ENCODE data around the gene CDH13.

CDH13 gene

DNA sequence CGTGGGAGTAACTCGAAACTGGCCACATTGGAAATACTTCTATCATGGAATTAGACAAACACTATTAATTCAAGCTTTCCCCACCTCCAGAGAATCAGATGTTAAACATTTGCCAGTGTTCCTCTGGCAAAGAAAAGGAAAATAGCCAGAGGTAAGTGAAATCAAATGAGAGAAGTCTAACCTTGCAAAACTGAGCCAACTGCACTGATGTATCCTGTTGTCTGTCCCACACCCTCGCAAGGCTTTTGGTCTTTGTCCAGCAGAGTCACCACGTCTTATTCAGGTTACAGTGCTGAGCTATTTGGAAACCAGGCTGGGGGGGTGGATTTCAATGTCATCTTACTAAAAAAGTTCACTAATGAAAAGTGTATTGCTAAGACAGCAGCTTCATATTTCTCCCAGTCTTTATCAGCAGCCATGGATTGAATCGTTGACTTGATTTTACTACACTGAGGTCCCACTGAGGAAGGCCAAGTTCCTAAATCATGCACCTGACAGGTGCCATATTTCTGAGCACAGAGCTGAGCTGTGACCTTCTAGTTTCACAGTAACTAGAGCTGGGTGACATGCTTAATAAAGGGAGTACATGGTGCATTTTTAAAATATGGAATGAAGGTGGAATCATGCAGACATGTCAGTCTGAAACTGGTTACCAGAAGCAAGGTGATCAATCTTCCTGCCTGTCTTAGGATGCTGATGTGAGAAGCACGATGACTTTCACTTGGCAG lies 1095.9 kb downstream of the CDH13 start:
- Histone ChIP-seq H3K9me3 (ENCODE audit: control insufficient read depth in 2 of 2, low read length in 2 of 2) (no peaks in the 10 kb centered on the region), H3K9ac (ENCODE audit: low read length in 2 of 2) (no peak overlapping the region), H3K27me3 (ENCODE audit: control insufficient read depth in 1 of 2, insufficient read depth in 2 of 2, low read length in 2 of 2) (no peaks in the 10 kb centered on the region), H3K36me3 (ENCODE audit: control insufficient read depth in 2 of 2, insufficient read depth in 2 of 2, low read length in 2 of 2) (no peaks in the 10 kb centered on the region), H3K27ac (ENCODE audit: low read length) (no peak overlapping the region), H3K4me3 (ENCODE audit: low read length in 2 of 2) (no peak overlapping the region), H3K4me1 (ENCODE audit: control insufficient read depth, insufficient read depth, low read length) (no peaks in the 10 kb centered on the region)

DNA sequence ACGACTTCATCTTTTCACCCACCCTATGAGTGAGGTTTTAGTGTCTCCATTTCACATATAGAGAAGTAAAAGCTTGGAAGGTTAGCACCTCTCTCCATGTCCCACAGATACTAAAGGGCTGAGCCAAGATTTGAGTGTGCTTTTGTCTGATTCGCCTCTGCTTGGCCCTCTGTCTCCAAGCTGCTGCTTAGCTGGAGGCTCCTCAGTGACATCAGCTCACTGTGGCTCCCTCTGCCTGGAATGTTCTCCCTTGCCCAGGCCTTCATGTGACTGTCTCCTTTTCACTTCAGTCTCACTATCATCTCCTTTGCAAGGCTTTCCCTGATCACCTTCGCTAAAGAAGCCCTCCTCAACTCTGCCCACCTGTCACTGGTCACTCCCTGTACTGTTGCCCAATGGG lies 1096.5 kb downstream of the CDH13 start:
- no peak overlapping the region for H3K27ac ChIP-seq (ENCODE audit: low read length)
- H3K4me3 ChIP-seq (ENCODE audit: low read length in 2 of 2): no peak overlapping the region
- peaks cover 0 to 4% of the 10 kb centered on the region in 2 donors for H3K9me3 ChIP-seq (ENCODE audit: control insufficient read depth in 2 of 2, low read length in 2 of 2)
- no peaks in the 10 kb centered on the region for H3K36me3 ChIP-seq (ENCODE audit: control insufficient read depth in 2 of 2, insufficient read depth in 2 of 2, low read length in 2 of 2)
- H3K9ac ChIP-seq (ENCODE audit: low read length in 2 of 2): no peak overlapping the region
- H3K27me3 ChIP-seq (ENCODE audit: control insufficient read depth in 1 of 2, insufficient read depth in 2 of 2, low read length in 2 of 2): no peaks in the 10 kb centered on the region
- H3K4me1 ChIP-seq (ENCODE audit: control insufficient read depth, insufficient read depth, low read length): no peaks in the 10 kb centered on the region

DNA sequence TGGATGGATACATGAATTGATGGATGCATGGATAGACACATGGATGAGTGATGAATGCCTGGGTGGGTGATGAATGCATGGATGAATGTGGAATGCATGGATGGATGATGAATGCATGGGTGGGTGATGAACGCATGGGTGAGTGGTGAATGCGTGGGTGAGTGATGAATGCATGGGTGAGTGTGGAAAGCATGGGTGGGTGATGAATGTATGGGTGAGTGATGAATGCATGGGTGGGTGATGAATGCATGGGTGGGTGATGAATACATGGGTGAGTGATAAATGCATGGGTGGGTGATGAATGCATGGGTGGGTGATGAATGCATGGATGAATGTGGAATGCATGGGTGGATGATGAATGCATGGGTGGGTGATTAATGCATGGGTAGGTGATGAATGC lies 1097.1 kb downstream of the CDH13 start:
- no peak overlapping the region for H3K27ac ChIP-seq (ENCODE audit: low read length)
- no peaks in the 10 kb centered on the region for H3K4me1 ChIP-seq (ENCODE audit: control insufficient read depth, insufficient read depth, low read length)
- H3K36me3 ChIP-seq (ENCODE audit: control insufficient read depth in 2 of 2, insufficient read depth in 2 of 2, low read length in 2 of 2): no peaks in the 10 kb centered on the region
- no peak overlapping the region for H3K9ac ChIP-seq (ENCODE audit: low read length in 2 of 2)
- H3K4me3 ChIP-seq (ENCODE audit: low read length in 2 of 2): no peak overlapping the region
- H3K27me3 ChIP-seq (ENCODE audit: control insufficient read depth in 1 of 2, insufficient read depth in 2 of 2, low read length in 2 of 2): no peaks in the 10 kb centered on the region
- peaks cover 5 to 6% of the 10 kb centered on the region in 2 donors for H3K9me3 ChIP-seq (ENCODE audit: control insufficient read depth in 2 of 2, low read length in 2 of 2)

DNA sequence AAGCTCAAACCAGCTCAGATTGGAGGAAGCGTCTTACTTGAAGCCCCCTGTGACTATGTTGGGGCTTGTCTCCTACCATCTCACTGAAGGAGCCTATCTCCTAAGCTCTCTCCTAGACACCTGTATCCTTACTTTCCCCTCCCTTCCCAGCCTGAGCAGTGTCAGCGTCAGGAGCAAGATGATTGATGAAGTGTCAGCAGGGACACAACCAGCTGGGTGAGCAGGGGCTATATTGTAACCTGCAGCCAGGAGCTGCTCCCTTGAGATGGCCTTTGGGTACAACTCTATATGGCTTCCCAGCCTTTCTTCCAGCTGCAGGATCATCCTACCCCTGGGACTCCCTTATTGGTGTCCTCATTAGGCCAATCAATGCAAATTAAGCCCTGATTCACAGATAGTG lies 1097.8 kb downstream of the CDH13 start:
- Histone ChIP-seq H3K27me3 (ENCODE audit: control insufficient read depth in 1 of 2, insufficient read depth in 2 of 2, low read length in 2 of 2) (no peaks in the 10 kb centered on the region), H3K27ac (ENCODE audit: low read length) (no peak overlapping the region), H3K9me3 (ENCODE audit: control insufficient read depth in 2 of 2, low read length in 2 of 2) (peaks cover 5 to 6% of the 10 kb centered on the region in 2 donors), H3K4me3 (ENCODE audit: low read length in 2 of 2) (no peak overlapping the region), H3K9ac (ENCODE audit: low read length in 2 of 2) (no peak overlapping the region), H3K36me3 (ENCODE audit: control insufficient read depth in 2 of 2, insufficient read depth in 2 of 2, low read length in 2 of 2) (no peaks in the 10 kb centered on the region), H3K4me1 (ENCODE audit: control insufficient read depth, insufficient read depth, low read length) (no peaks in the 10 kb centered on the region)

DNA sequence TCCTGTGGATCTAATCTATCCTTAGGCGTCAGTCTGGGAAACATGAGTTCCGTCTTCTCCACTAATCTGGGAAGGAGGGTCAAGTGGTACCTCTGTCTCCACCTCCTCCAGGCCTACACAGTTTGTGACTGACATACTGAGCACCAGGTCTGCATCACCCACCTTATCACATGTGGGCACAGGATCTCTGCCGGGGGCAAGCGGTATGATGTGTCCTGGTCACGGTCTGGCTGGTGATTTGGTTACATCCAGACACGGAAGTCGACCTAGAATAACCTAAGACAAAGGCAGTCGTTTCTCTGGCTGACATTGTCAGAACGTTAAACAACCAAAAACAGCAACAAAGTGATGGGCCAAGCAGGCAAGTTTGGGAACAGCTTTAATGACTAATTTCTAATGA lies 1098.5 kb downstream of the CDH13 start:
- H3K4me1 ChIP-seq (ENCODE audit: control insufficient read depth, insufficient read depth, low read length): no peaks in the 10 kb centered on the region
- peaks cover 5 to 6% of the 10 kb centered on the region in 2 donors for H3K9me3 ChIP-seq (ENCODE audit: control insufficient read depth in 2 of 2, low read length in 2 of 2)
- H3K9ac ChIP-seq (ENCODE audit: low read length in 2 of 2): no peak overlapping the region
- H3K36me3 ChIP-seq (ENCODE audit: control insufficient read depth in 2 of 2, insufficient read depth in 2 of 2, low read length in 2 of 2): no peaks in the 10 kb centered on the region
- H3K27me3 ChIP-seq (ENCODE audit: control insufficient read depth in 1 of 2, insufficient read depth in 2 of 2, low read length in 2 of 2): no peaks in the 10 kb centered on the region
- no peak overlapping the region for H3K4me3 ChIP-seq (ENCODE audit: low read length in 2 of 2)
- no peak overlapping the region for H3K27ac ChIP-seq (ENCODE audit: low read length)

DNA sequence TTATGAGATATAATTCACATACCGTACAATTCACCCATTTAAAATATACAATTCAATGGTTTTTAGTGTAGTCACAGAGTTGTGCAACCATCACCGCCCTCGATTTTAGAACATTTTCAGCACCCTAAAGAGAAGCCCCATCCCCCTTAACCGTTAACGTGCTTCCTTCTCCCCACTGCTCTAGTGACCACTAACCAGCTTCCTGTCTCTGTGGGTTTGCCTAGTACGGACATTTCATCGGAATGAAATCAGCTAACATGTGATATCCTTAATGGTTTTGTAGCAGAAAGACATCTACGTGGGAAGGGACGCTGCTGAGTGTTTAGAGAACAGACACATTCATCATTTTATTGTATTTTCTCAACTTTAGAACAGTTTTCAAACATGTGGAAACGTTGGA lies 1100.2 kb downstream of the CDH13 start:
- Histone ChIP-seq H3K4me3 (ENCODE audit: low read length in 2 of 2) (no peak overlapping the region), H3K36me3 (ENCODE audit: control insufficient read depth in 2 of 2, insufficient read depth in 2 of 2, low read length in 2 of 2) (no peaks in the 10 kb centered on the region), H3K27ac (ENCODE audit: low read length) (no peak overlapping the region), H3K4me1 (ENCODE audit: control insufficient read depth, insufficient read depth, low read length) (no peaks in the 10 kb centered on the region), H3K9me3 (ENCODE audit: control insufficient read depth in 2 of 2, low read length in 2 of 2) (peaks cover 5 to 6% of the 10 kb centered on the region in 2 donors), H3K27me3 (ENCODE audit: control insufficient read depth in 1 of 2, insufficient read depth in 2 of 2, low read length in 2 of 2) (no peaks in the 10 kb centered on the region), H3K9ac (ENCODE audit: low read length in 2 of 2) (no peak overlapping the region)

DNA sequence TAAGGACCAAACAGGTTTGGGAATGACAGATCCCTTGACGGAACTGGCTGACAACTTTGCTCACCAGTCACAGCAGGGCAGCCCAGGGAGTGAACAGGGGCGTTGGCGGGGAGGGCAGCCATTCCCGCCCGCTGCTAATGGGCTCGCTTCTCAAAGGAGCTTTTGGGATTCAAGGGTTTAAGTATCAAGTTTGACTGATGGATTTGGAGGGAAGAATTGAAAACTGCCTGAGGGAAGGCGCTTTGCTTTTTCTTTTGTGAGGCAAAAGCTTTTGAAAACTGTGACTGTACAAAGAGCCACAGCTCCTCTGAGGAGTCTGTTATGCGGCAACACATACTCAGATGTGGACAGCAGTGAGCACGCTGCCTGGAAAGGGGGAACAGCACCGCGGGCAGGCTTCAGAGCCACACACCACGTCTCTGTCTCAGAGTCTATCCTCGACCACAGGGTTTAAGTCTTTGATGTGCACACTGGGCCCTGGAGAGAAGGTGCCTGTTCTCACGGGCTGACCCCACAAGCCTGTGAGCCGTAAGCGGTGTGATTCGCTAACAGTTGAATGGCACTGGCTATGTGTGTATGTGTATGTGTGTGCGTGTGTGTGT lies 1101.1 kb downstream of the CDH13 start:
- H3K4me1 ChIP-seq (ENCODE audit: control insufficient read depth, insufficient read depth, low read length): no peaks in the 10 kb centered on the region
- H3K9me3 ChIP-seq (ENCODE audit: control insufficient read depth in 2 of 2, low read length in 2 of 2): peaks cover 5 to 6% of the 10 kb centered on the region in 2 donors
- H3K9ac ChIP-seq (ENCODE audit: low read length in 2 of 2): no peak overlapping the region
- no peaks in the 10 kb centered on the region for H3K36me3 ChIP-seq (ENCODE audit: control insufficient read depth in 2 of 2, insufficient read depth in 2 of 2, low read length in 2 of 2)
- H3K27me3 ChIP-seq (ENCODE audit: control insufficient read depth in 1 of 2, insufficient read depth in 2 of 2, low read length in 2 of 2): no peaks in the 10 kb centered on the region
- H3K4me3 ChIP-seq (ENCODE audit: low read length in 2 of 2): no peak overlapping the region
- H3K27ac ChIP-seq (ENCODE audit: low read length): no peak overlapping the region

DNA sequence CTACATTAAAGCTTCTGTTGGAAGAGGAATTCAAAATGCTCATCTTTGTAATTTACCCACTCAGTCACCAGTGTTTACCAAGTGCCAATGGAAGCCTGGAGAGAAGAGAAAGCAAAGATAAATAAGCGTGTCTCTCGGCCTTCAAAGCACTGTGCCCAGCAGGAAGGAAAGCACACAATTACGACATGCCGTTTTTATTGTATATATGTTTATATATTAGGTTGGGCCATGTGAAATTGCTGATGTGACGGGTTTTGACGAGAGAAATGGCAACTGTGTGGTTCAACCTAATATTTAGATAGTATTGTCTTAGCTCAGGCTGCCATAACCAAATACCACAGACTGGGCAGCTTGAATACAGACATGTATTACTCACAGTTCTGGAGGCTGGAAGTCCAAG lies 1101.7 kb downstream of the CDH13 start:
- H3K9me3 ChIP-seq (ENCODE audit: control insufficient read depth in 2 of 2, low read length in 2 of 2): peaks cover 5 to 6% of the 10 kb centered on the region in 2 donors
- H3K9ac ChIP-seq (ENCODE audit: low read length in 2 of 2): no peak overlapping the region
- no peaks in the 10 kb centered on the region for H3K36me3 ChIP-seq (ENCODE audit: control insufficient read depth in 2 of 2, insufficient read depth in 2 of 2, low read length in 2 of 2)
- no peaks in the 10 kb centered on the region for H3K27me3 ChIP-seq (ENCODE audit: control insufficient read depth in 1 of 2, insufficient read depth in 2 of 2, low read length in 2 of 2)
- H3K4me3 ChIP-seq (ENCODE audit: low read length in 2 of 2): no peak overlapping the region
- no peak overlapping the region for H3K27ac ChIP-seq (ENCODE audit: low read length)
- no peaks in the 10 kb centered on the region for H3K4me1 ChIP-seq (ENCODE audit: control insufficient read depth, insufficient read depth, low read length)

DNA sequence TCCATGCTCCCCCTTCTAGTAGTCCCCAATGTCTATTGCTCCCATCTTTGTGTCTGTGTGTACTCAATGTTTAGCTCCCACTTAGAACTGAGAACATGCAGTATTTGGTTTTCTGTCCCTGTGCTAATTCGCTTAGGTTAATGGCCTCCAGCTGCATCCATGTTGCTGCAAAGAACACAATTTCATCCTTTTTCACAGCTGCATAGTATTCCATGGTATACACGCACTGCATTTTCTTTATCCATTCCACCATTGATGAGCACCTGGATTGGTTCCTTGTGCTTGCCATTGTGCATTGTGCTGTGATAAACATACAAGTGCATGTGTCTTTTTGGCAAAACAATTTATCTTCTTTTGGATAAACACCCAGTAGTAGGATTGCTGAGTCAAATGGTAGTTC lies 1104.0 kb downstream of the CDH13 start:
- H3K27ac ChIP-seq (ENCODE audit: low read length): no peak overlapping the region
- H3K9ac ChIP-seq (ENCODE audit: low read length in 2 of 2): no peak overlapping the region
- H3K27me3 ChIP-seq (ENCODE audit: control insufficient read depth in 1 of 2, insufficient read depth in 2 of 2, low read length in 2 of 2): no peaks in the 10 kb centered on the region
- no peaks in the 10 kb centered on the region for H3K36me3 ChIP-seq (ENCODE audit: control insufficient read depth in 2 of 2, insufficient read depth in 2 of 2, low read length in 2 of 2)
- no peak overlapping the region for H3K4me3 ChIP-seq (ENCODE audit: low read length in 2 of 2)
- H3K9me3 ChIP-seq (ENCODE audit: control insufficient read depth in 2 of 2, low read length in 2 of 2): peaks cover 5 to 6% of the 10 kb centered on the region in 2 donors
- H3K4me1 ChIP-seq (ENCODE audit: control insufficient read depth, insufficient read depth, low read length): no peaks in the 10 kb centered on the region

DNA sequence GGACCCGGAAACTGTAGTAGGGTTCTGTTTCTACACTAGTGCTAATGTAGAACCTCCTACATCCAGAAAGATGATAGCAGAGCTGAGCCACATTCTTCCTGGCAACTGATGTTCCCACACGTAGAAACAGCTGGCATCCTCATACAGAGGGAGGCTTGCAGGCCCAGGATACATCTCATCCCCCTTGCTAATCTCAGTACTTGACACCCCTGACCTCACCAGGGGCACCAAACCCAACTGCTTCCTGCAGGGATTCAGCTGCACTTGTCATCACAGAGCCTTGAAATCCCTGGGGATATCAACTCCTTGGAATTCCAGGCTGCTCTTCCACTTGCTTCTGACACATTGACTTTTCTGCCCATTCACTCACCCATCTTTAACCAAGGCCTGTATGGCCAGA lies 1105.8 kb downstream of the CDH13 start:
- no peaks in the 10 kb centered on the region for H3K27me3 ChIP-seq (ENCODE audit: control insufficient read depth in 1 of 2, insufficient read depth in 2 of 2, low read length in 2 of 2)
- no peaks in the 10 kb centered on the region for H3K4me1 ChIP-seq (ENCODE audit: control insufficient read depth, insufficient read depth, low read length)
- no peak overlapping the region for H3K9ac ChIP-seq (ENCODE audit: low read length in 2 of 2)
- no peak overlapping the region for H3K27ac ChIP-seq (ENCODE audit: low read length)
- no peak overlapping the region for H3K4me3 ChIP-seq (ENCODE audit: low read length in 2 of 2)
- H3K36me3 ChIP-seq (ENCODE audit: control insufficient read depth in 2 of 2, insufficient read depth in 2 of 2, low read length in 2 of 2): no peaks in the 10 kb centered on the region
- peaks cover 5 to 6% of the 10 kb centered on the region in 2 donors for H3K9me3 ChIP-seq (ENCODE audit: control insufficient read depth in 2 of 2, low read length in 2 of 2)

DNA sequence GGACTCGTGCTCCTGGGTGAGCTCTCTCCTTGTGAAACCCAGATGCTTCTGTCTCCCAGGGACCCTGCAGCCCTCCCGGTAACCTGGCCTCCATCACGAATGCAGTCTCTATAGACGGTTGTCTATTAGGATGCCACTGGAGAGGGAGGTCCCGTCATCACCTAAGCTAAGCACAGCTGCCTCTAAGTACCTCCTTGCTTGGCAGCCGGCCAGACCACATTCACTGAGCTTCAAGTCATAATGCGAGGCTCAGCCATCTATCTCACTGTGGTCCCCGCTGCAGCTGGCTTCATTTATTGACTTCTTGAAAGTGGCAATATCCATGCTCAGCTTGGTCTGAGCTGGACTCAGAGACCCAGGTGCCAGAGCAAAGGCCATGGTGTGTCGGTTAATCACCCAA lies 1106.5 kb downstream of the CDH13 start:
- Histone ChIP-seq H3K27me3 (ENCODE audit: control insufficient read depth in 1 of 2, insufficient read depth in 2 of 2, low read length in 2 of 2) (no peaks in the 10 kb centered on the region), H3K9ac (ENCODE audit: low read length in 2 of 2) (no peak overlapping the region), H3K36me3 (ENCODE audit: control insufficient read depth in 2 of 2, insufficient read depth in 2 of 2, low read length in 2 of 2) (no peaks in the 10 kb centered on the region), H3K4me1 (ENCODE audit: control insufficient read depth, insufficient read depth, low read length) (no peaks in the 10 kb centered on the region), H3K4me3 (ENCODE audit: low read length in 2 of 2) (no peak overlapping the region), H3K27ac (ENCODE audit: low read length) (no peak overlapping the region), H3K9me3 (ENCODE audit: control insufficient read depth in 2 of 2, low read length in 2 of 2) (peaks cover under 1 to 6% of the 10 kb centered on the region in 2 donors)
